ENCODE data around the gene ATG16L2.

- TF ChIP-seq CTCF (IDR thresholded peaks at IDR 0.05; ENCODE audit: extremely low read depth in 1 of 2, insufficient read depth in 1 of 2, low read depth in 1 of 2, low read length in 2 of 2) (no peak), POLR2AphosphoS5 (IDR thresholded peaks at IDR 0.05; ENCODE audit: insufficient read depth, low read depth, low read length) (no peak), POLR2A (IDR thresholded peaks at IDR 0.05; ENCODE audit: low read depth, low read length) (no peak)
Measured at GRCh38 chr11:72876147-72876546, 61.9 kb downstream of the ATG16L2 start.

Data from endothelial cell of umbilical vein (primary cell).